Psoas muscle (tissue), 8 donors: ENCODE measurements around the gene TEK. TPM values are rescaled to one million over a fixed set of nuclear protein-coding genes. Genes with fewer than 3 reads are reported as not detected.
A peak's percentile ranks its signal among the peaks of the same experiment; 100 is the strongest.

Experiments
- ATAC-seq, 4 donors: fragments of 200-7000 bp; cut with Tn5 transposase; one replicate each; pipeline ENCODE4 v1.9.1; 2020; ENCODE audit warnings: moderate library complexity in 3 of 4, mild to moderate bottlenecking in 2 of 4
- DNase-seq, 2 donors: peaks; one replicate each; pipeline ENCODE4 v3.0.0-alpha.2; 2020
- H3K27ac ChIP-seq: fragments of 200-600 bp; one replicate; pipeline ENCODE4 v1.8.0; 2022
- H3K27me3 ChIP-seq, 3 donors: fragments of 200-600 bp in 1 of 3; one replicate each; pipeline versions ENCODE4 v1.6.1 to v1.8.0; 2013 to 2022; ENCODE audit warnings: low read length in 2 of 3, mild to moderate bottlenecking in 2 of 3, moderate library complexity in 1 of 3; ENCODE audit not compliant: insufficient read depth in 3 of 3
- H3K36me3 ChIP-seq, 2 donors: fragments of 200-600 bp in 1 of 2; one replicate each; pipeline versions ENCODE4 v1.6.1 to v1.8.0; 2013 to 2022; ENCODE audit warnings: low read depth in 1 of 2, mild to moderate bottlenecking in 1 of 2, moderate library complexity in 1 of 2; ENCODE audit not compliant: insufficient read depth in 1 of 2
- H3K4me1 ChIP-seq: fragments of 200-600 bp; one replicate; pipeline ENCODE4 v1.8.0; 2022
- H3K4me3 ChIP-seq: fragments of 200-600 bp; one replicate; pipeline ENCODE4 v1.8.0; 2022; ENCODE audit warnings: mild to moderate bottlenecking
- H3K9me3 ChIP-seq: fragments of 200-600 bp; one replicate; pipeline ENCODE4 v1.8.0; 2022
- CTCF ChIP-seq: fragments of 200-600 bp; IDR thresholded peaks from one replicate; pipeline ENCODE4 v1.8.0; 2022; ENCODE audit warnings: antibody characterized with exemption
- WGBS, 3 donors: extraction: QIAGEN DNeasy Blood & Tissue Kit; methylation state at CpG; one replicate each; pipeline versions ENCODE4 v1.1.6 to v1.1.7; 2013; 5-methylcytosine and 5-hydroxymethylcytosine counted together
- intact Hi-C, 2 donors: fragments of 100-400 bp; cut with DNase I; formaldehyde crosslinking; loops; one replicate each; pipeline versions ENCODE4 v1.11.0 to v1.14.2; 2022
- polyA plus RNA-seq, 3 donors: library from polyadenylated mRNA; stranded (reverse); fragments of 200-250 nt; gene quantifications; one replicate each; pipeline ENCODE4 v1.2.3, GENCODE V29; 2013
- total RNA-seq, 4 donors: library from RNA; stranded (reverse); fragmentation: NEBNext Ultra II Directional in 2 of 4; extraction: Animal tissue kit (Norgen Biotek cat#: 25700) in 2 of 4; gene quantifications; one replicate each; pipeline versions ENCODE4 v1.2.1 to v1.2.4, GENCODE V29; 2021 to 2023
- donor health status: healthy with polysubstance abuse.
- donor health status: DM: no; HTN: no; CAD: no; lungs with moderate emphysema.
- donor health status: Bipolar disorder and iron deficiency.
- donor health status: healthy.
- donor health status: DM: yes; HTN: yes; CAD: no.
- donor health status: DM: no; HTN: no; CAD: no.
- donor health status: DM: no; HTN: no; CAD: no.
- donor health status: DM: yes; HTN: yes; CAD: no.

Gene TEK
- total and polyA plus RNA-seq, 7 donors, result 4.6 to 14.5 (median 7.1) TPM

DNA sequence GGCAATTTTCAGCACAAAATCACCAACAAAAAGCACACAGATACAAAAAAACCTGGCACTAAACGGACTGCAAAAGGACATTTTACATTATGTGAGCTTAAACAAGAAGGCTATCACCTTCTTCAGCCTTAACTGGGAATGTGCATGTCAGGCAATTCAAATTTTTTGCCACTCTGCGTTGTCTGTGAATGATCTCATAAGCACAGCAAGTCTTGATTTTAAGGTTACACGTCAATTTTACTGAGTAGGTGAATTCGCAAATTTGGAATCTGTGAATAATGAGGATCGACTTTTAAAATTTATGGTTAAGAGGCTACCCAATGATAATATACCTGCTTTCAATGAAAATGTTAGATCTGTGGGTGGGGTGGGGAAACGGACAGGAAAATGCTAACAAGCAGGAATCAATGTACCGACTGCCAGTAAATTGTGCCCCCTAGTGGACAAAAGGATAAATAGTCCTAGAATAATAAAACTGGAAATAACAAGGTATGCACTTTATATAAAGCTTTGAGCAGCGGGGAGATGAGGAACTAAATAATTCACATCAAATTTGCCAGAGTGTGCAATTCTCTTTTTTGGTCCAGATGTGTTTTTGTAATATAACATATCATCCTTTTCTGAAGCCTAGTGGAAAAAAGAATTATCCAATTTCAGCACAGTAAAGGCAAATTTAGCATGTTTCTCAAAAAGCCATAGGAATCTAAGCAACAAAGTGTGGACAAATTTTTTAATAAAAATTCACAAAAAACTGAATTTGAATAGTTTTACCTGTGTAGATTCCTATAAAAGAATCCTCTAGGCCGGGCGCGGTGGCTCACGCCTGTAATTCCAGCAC lies 167.4 kb downstream of the TEK start:
- peak in 3 of 4 donors; percentile 53 to 85 (median 60) for ATAC-seq
- no peak overlapping the region for H3K27ac ChIP-seq
- no peaks in the 10 kb centered on the region for H3K36me3 ChIP-seq
- peak; percentile 84 for TF ChIP-seq CTCF
- H3K4me1 ChIP-seq, result peaks cover 4% of the 10 kb centered on the region
- H3K27me3 ChIP-seq, result no peaks in the 10 kb centered on the region
- DNase-seq, result no peak
- no peaks in the 10 kb centered on the region for H3K9me3 ChIP-seq
- H3K4me3 ChIP-seq, result peak overlapping the region; percentile 44
- intact Hi-C loops, result loop anchor here in 1 of 2 donors (1.0 to 10.0 kb wide), 2 partner anchors 82 to 240 kb away; no protein-coding TSS in a partner anchor
- WGBS, 3 donors, result 37 to 39% (median 37%) methylated on average over 12 of the region's 12 CpGs

- intact Hi-C loops, result loop anchor here in 1 of 2 donors (10.0 kb wide), 1 partner anchor 84 kb away; no protein-coding TSS in a partner anchor
- TF ChIP-seq CTCF, result no peak
Observed at GRCh38 chr9:27278374-27278773, 169.3 kb downstream of the TEK start.

GRCh38 chr9:27279611-27280010 lies 170.6 kb downstream of the TEK start:
- intact Hi-C loops, result loop anchor here in 1 of 2 donors (10.0 kb wide), 1 partner anchor 85 kb away; no protein-coding TSS in a partner anchor
- no peak for DNase-seq
- peaks cover 4% of the 10 kb centered on the region for H3K4me1 ChIP-seq

More at GRCh38 chr9:27278374-27278773, 169.3 kb downstream of the TEK start:
- H3K9me3 ChIP-seq, result no peaks in the 10 kb centered on the region
- ATAC-seq (no peak), DNase-seq (no peak)
- 77 to 96% (median 83%) methylated on average over 1 of the region's 1 CpG for WGBS, 3 donors
- no peak overlapping the region for H3K27ac ChIP-seq
- peaks cover 4% of the 10 kb centered on the region for H3K4me1 ChIP-seq
- no peak overlapping the region for H3K4me3 ChIP-seq
- H3K27me3 ChIP-seq, result no peaks in the 10 kb centered on the region
- H3K36me3 ChIP-seq, result no peaks in the 10 kb centered on the region

More at GRCh38 chr9:27279611-27280010, 170.6 kb downstream of the TEK start:
- WGBS, 3 donors, result 71 to 83% (median 78%) methylated on average over 3 of the region's 3 CpGs
- no peak for TF ChIP-seq CTCF
- ATAC-seq, result no peak
- Histone ChIP-seq H3K27ac (no peak overlapping the region), H3K4me3 (no peak overlapping the region), H3K9me3 (no peaks in the 10 kb centered on the region), H3K36me3 (no peaks in the 10 kb centered on the region), H3K27me3 (no peaks in the 10 kb centered on the region)

Other genes with a start within 250 kb of the TEK start
- gene CAAP1, start 216.4 kb upstream of the TEK start, total RNA-seq, result 1 to 10 TPM; 4.7 to 8.8 (median 6.1) TPM
- gene CAAP1, start 216.4 kb upstream of the TEK start, polyA plus RNA-seq, result 1 to 10 TPM; 5.9 to 8.4 (median 7.8) TPM
- gene PLAA, start 162.0 kb upstream of the TEK start, total RNA-seq, result 10 to 100 TPM; 42.8 to 91.7 (median 66.0) TPM
- 10 to 100 TPM; 42.3 to 63.7 (median 49.7) TPM for gene PLAA, start 162.0 kb upstream of the TEK start, polyA plus RNA-seq
- 10 to 100 TPM in 1 of 4 donors, 1 to 10 TPM in 3; 7.7 to 11.5 (median 8.1) TPM for gene IFT74, start 152.8 kb upstream of the TEK start, total RNA-seq
- gene IFT74, start 152.8 kb upstream of the TEK start, polyA plus RNA-seq, result 10 to 100 TPM in 1 of 3 donors, 1 to 10 TPM in 2; 3.1 to 14.2 (median 6.6) TPM
- gene LRRC19, start 103.6 kb upstream of the TEK start, total RNA-seq, result not detected
- under 1 TPM in 1 of 3 donors, not detected in 2; 0.01 TPM for gene LRRC19, start 103.6 kb upstream of the TEK start, polyA plus RNA-seq
- not detected for gene EQTN, start 187.9 kb downstream of the TEK start, total RNA-seq
- not detected for gene EQTN, start 187.9 kb downstream of the TEK start, polyA plus RNA-seq